ENCODE results near the gene DAPK1. TPM values are rescaled to one million over a fixed set of nuclear protein-coding genes. Genes with fewer than 3 reads are reported as not detected.

Gene DAPK1
- total and polyA plus RNA-seq, 2 experiments from 2014 or later: 44.4 to 62.3 TPM

DNA sequence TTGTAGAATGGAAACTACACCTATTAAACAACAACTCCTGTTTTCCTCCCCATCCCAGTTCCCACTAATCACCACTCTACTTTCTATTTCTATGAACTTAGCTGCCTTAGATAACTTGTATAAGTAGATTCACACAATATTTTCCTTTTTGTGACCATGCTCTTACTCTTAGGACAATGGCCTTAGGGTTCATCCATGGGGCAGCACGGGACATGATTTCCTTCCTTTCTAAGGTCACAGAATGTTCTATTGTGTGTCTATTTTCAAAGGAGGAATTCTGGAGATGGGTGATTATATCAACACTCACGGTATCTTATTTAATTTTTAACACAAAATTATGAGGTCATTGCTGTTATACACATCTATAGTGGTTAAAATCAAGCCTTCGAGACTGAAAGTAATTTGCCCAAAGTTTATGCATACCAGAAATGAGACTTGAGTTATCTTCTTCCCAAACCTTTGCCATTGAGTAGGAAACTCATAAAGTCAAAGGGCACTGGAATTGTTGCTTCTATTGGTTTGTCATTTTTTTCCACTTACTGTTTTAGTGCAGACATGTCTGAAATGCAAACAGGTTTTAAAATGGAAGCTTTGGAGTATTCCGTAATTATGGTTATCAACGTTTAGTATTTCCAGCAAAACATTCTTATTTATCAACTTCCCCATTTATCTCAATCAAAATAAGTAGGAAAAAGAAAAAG lies 251.8 kb downstream of the DAPK1 start:
- WGBS (ENCODE audit: low lambda C conversion rate, missing lambda C conversion rate): 73% methylated on average over 5 of the region's 5 CpGs
- H3K27ac ChIP-seq: no peak overlapping the region

DNA sequence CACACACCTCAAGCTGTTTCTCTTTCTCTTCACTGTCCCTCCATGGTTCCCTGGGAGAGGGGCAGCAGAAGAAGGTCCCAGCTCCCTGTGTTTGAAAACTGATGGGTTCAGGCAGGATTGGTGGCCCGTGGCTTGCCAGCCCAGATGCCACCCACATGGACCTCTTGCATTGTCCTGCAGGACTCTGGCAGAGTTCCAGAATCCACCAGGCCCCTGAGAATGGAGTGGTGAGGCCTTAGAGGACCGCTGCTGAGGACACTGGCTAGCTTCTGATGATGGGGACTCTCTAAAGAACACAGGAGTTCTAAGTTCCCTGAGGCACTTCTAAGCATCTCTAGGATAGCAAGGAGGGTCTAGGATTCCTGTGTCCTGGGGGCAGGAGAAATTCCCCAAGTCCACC lies 253.1 kb downstream of the DAPK1 start:
- Histone ChIP-seq H3K4me1 (ENCODE audit: insufficient read depth) (no peaks in the 10 kb centered on the region), H3K36me3 (replicated peaks; ENCODE audit: insufficient read depth, low read depth) (no peaks in the 10 kb centered on the region), H3K4me2 (no peak overlapping the region), H3K9me2 (replicated peaks; ENCODE audit: insufficient read depth) (no peaks in the 10 kb centered on the region), H3K4me3 (no peak overlapping the region), H3K27ac (no peak overlapping the region), H3K79me2 (no peaks in the 10 kb centered on the region), H3K27me3 (no peaks in the 10 kb centered on the region), H3K9me3 (ENCODE audit: low read depth) (no peaks in the 10 kb centered on the region), H2AFZ (no peak overlapping the region), H4K20me1 (ENCODE audit: insufficient read depth, poor library complexity, severe bottlenecking) (no peaks in the 10 kb centered on the region)
- 47% methylated on average over 2 of the region's 2 CpGs for WGBS (ENCODE audit: low lambda C conversion rate, missing lambda C conversion rate)
- no peak for DNase-seq (ENCODE audit: low spot score)
- no peak for TF ChIP-seq EZH2phosphoT487 (IDR thresholded peaks at IDR 0.05; ENCODE audit: low read depth, severe bottlenecking, unreplicated experiment)
- TF ChIP-seq EZH2 (IDR thresholded peaks at IDR 0.05; ENCODE audit: borderline replicate concordance): no peak
- TF ChIP-seq, protein P1, sequence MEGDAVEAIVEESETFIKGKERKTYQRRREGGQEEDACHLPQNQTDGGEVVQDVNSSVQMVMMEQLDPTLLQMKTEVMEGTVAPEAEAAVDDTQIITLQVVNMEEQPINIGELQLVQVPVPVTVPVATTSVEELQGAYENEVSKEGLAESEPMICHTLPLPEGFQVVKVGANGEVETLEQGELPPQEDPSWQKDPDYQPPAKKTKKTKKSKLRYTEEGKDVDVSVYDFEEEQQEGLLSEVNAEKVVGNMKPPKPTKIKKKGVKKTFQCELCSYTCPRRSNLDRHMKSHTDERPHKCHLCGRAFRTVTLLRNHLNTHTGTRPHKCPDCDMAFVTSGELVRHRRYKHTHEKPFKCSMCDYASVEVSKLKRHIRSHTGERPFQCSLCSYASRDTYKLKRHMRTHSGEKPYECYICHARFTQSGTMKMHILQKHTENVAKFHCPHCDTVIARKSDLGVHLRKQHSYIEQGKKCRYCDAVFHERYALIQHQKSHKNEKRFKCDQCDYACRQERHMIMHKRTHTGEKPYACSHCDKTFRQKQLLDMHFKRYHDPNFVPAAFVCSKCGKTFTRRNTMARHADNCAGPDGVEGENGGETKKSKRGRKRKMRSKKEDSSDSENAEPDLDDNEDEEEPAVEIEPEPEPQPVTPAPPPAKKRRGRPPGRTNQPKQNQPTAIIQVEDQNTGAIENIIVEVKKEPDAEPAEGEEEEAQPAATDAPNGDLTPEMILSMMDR (IDR thresholded peaks at IDR 0.05; ENCODE audit: poor library complexity): no peak

More for the DNA sequence above, 251.8 kb downstream of the DAPK1 start:
- Histone ChIP-seq H3K9me3 (ENCODE audit: low read depth) (no peaks in the 10 kb centered on the region), H2AFZ (no peak overlapping the region), H3K4me3 (no peak overlapping the region), H3K4me2 (no peak overlapping the region), H3K36me3 (replicated peaks; ENCODE audit: insufficient read depth, low read depth) (no peaks in the 10 kb centered on the region), H3K79me2 (no peaks in the 10 kb centered on the region), H4K20me1 (ENCODE audit: insufficient read depth, poor library complexity, severe bottlenecking) (no peaks in the 10 kb centered on the region), H3K9me2 (replicated peaks; ENCODE audit: insufficient read depth) (no peaks in the 10 kb centered on the region), H3K27me3 (no peaks in the 10 kb centered on the region), H3K4me1 (ENCODE audit: insufficient read depth) (no peaks in the 10 kb centered on the region)
- TF ChIP-seq, protein P1 (IDR thresholded peaks at IDR 0.05; ENCODE audit: poor library complexity): no peak
- TF ChIP-seq EZH2 (IDR thresholded peaks at IDR 0.05; ENCODE audit: borderline replicate concordance): no peak
- TF ChIP-seq EZH2phosphoT487 (IDR thresholded peaks at IDR 0.05; ENCODE audit: low read depth, severe bottlenecking, unreplicated experiment): no peak
- no peak for DNase-seq (ENCODE audit: low spot score)

DNA sequence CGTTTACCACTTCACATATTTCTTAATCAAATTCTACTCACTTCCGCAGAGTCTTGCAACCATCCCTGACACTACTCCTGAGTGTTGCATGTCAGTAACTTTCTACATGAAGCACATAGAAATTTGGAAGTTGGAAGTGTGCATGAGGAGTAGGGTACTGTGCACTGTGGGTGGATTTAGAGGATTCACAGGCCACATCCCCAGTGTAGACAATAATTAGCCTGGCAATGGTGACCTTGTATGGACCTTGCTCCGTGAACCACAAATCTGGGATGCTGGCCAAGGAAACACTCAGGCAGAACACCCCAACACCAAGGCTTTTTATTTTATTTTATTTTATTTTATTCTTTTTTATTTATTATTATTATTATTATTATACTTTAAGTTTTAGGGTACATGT lies 253.8 kb downstream of the DAPK1 start:
- Histone ChIP-seq H2AFZ (no peak overlapping the region), H3K9me3 (ENCODE audit: low read depth) (no peaks in the 10 kb centered on the region), H3K4me3 (no peak overlapping the region), H3K9me2 (replicated peaks; ENCODE audit: insufficient read depth) (no peaks in the 10 kb centered on the region), H3K4me2 (no peak overlapping the region), H3K4me1 (ENCODE audit: insufficient read depth) (no peaks in the 10 kb centered on the region), H3K27ac (no peak overlapping the region), H4K20me1 (ENCODE audit: insufficient read depth, poor library complexity, severe bottlenecking) (no peaks in the 10 kb centered on the region), H3K79me2 (no peaks in the 10 kb centered on the region), H3K36me3 (replicated peaks; ENCODE audit: insufficient read depth, low read depth) (no peaks in the 10 kb centered on the region), H3K27me3 (no peaks in the 10 kb centered on the region)
- DNase-seq (ENCODE audit: low spot score): no peak
- TF ChIP-seq EZH2phosphoT487 (IDR thresholded peaks at IDR 0.05; ENCODE audit: low read depth, severe bottlenecking, unreplicated experiment): no peak
- TF ChIP-seq EZH2 (IDR thresholded peaks at IDR 0.05; ENCODE audit: borderline replicate concordance): no peak
- TF ChIP-seq, protein P1 (IDR thresholded peaks at IDR 0.05; ENCODE audit: poor library complexity): no peak
- 94% methylated on average over 3 of the region's 3 CpGs for WGBS (ENCODE audit: low lambda C conversion rate, missing lambda C conversion rate)
